SU-DHL-6 (cell line): Measurements from ENCODE around the gene LRRC43.

ENCODE experiments used
- H2AFZ ChIP-seq: fragments of 200-600 bp; sonication (generic); 2 replicates; pipeline ENCODE4 v1.6.1; 2014; ENCODE audit warnings: low read depth, mild to moderate bottlenecking, moderate library complexity, mixed read lengths, antibody characterized with exemption, low read length; ENCODE audit not compliant: severe bottlenecking
- H3F3A ChIP-seq: fragments of 200-600 bp; shearing (Covaris generic); 2 replicates; pipeline ENCODE4 v1.6.0; 2016; ENCODE audit warnings: antibody characterized with exemption, mild to moderate bottlenecking; ENCODE audit not compliant: insufficient read depth
- H3K27ac ChIP-seq: fragments of 200-600 bp; sonication (generic); 2 replicates; pipeline ENCODE4 v1.5.1; 2016; ENCODE audit warnings: low read depth, mild to moderate bottlenecking, low read length, moderate library complexity, mixed read lengths
- H3K27me3 ChIP-seq: fragments of 200-600 bp; sonication (generic), shearing (Covaris generic); 2 replicates; pipeline ENCODE4 v1.6.0; 2014; ENCODE audit warnings: mild to moderate bottlenecking, low read length
- H3K36me3 ChIP-seq: fragments of 200-600 bp; sonication (generic); 2 replicates; pipeline ENCODE4 v1.6.1; 2014; ENCODE audit warnings: mild to moderate bottlenecking, low read length, mixed read lengths
- H3K4me2 ChIP-seq: fragments of 300-600, 200-600 bp; shearing (Covaris generic), sonication (generic); 2 replicates; pipeline ENCODE4 v1.6.0; 2014; ENCODE audit warnings: low read length, low read depth, mild to moderate bottlenecking; ENCODE audit not compliant: poor library complexity, severe bottlenecking
- H3K4me3 ChIP-seq: fragments of 200-600 bp; sonication (generic); 2 replicates; pipeline ENCODE4 v1.5.1; 2014; ENCODE audit warnings: antibody characterized with exemption, low read length, mild to moderate bottlenecking, mixed read lengths; ENCODE audit not compliant: insufficient read depth, poor library complexity, severe bottlenecking
- H3K79me2 ChIP-seq: fragments of 200-600 bp; sonication (generic); 2 replicates; pipeline ENCODE4 v1.6.1; 2014; ENCODE audit warnings: mild to moderate bottlenecking, low read length, moderate library complexity; ENCODE audit not compliant: insufficient read depth
- H3K9ac ChIP-seq: fragments of 200-600 bp; sonication (generic); 2 replicates; pipeline ENCODE4 v1.7.0; 2014; ENCODE audit warnings: mild to moderate bottlenecking, low read length
- H3K9me2 ChIP-seq: fragments of 200-600 bp; sonication (generic); replicated peaks from 2 replicates; pipeline ENCODE4 v1.6.1; 2014; ENCODE audit warnings: low read length; ENCODE audit not compliant: insufficient read depth
- H3K9me3 ChIP-seq: fragments of 200-600 bp; sonication (generic); 2 replicates; pipeline ENCODE4 v1.6.1; 2014; ENCODE audit warnings: low read length, mixed read lengths; ENCODE audit not compliant: insufficient read depth
- H4K20me1 ChIP-seq: fragments of 200-600 bp; sonication (generic); 2 replicates; pipeline ENCODE4 v1.6.1; 2014; ENCODE audit warnings: low read depth, mild to moderate bottlenecking, antibody characterized with exemption, low read length, moderate library complexity, mixed read lengths
- CTCF ChIP-seq: fragments of 200-600 bp; sonication (generic); IDR thresholded peaks from one replicate; pipeline ENCODE4 v1.5.1; 2017; ENCODE audit warnings: antibody characterized with exemption, mild to moderate bottlenecking, low read length, moderate library complexity; ENCODE audit not compliant: insufficient read depth, poor library complexity, severe bottlenecking
- EZH2phosphoT487 ChIP-seq: fragments of 200-600 bp; sonication (generic), shearing (Covaris generic); conservative IDR thresholded peaks from 2 replicates; pipeline ENCODE4 v1.6.1; 2018; ENCODE audit warnings: mild to moderate bottlenecking, antibody characterized with exemption, low read length, moderate library complexity, mixed read lengths

The LRRC43 gene

GRCh38 chr12:122215771-122216170 is 32.8 kb downstream of the LRRC43 start:
- H3K27ac ChIP-seq, result no peak overlapping the region
- H3K27me3 ChIP-seq, result no peaks in the 10 kb centered on the region
- H3K4me3 ChIP-seq, result no peak overlapping the region
- H3F3A ChIP-seq, result 0 out of 2 replicates have a peak, but pooled peaks cover 2% of the 10 kb centered on the region
- peaks cover 8% of the 10 kb centered on the region; the same call in 1 of the 2 replicates for H3K79me2 ChIP-seq
- no peak overlapping the region for H3K4me2 ChIP-seq
- H2AFZ ChIP-seq, result no peak overlapping the region
- no peaks in the 10 kb centered on the region for H3K9me2 ChIP-seq
- H3K36me3 ChIP-seq, result peaks cover 28% of the 10 kb centered on the region
- no peaks in the 10 kb centered on the region for H3K9me3 ChIP-seq
- TF ChIP-seq EZH2phosphoT487 (no peak), CTCF (no peak)
- no peaks in the 10 kb centered on the region for H4K20me1 ChIP-seq
- no peak overlapping the region for H3K9ac ChIP-seq

DNA sequence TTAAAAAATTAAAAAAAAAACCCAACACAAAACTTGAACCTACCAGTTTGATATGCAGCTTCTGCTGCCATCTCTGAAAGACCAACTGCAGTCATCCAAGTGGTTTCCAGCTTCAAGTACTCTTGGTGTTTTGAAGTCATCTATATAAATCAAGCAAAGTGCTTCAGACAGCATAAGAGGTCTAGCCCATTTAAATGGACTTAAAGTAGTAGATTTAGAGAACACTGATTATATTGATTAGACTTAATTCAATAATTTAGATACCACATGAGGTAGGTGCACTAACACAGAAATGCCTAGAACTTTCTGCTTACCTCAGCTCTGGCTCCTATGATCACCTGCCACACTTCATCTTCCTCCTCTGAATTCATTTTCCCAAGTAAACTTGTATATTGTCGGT is 33.5 kb downstream of the LRRC43 start:
- Histone ChIP-seq H3K27ac (no peak overlapping the region), H3K9me2 (no peaks in the 10 kb centered on the region), H4K20me1 (no peaks in the 10 kb centered on the region; the same call in 1 of the 2 replicates), H3K4me2 (no peak overlapping the region), H3K36me3 (peaks cover 27% of the 10 kb centered on the region), H2AFZ (no peak overlapping the region), H3K79me2 (peaks cover 14% of the 10 kb centered on the region), H3K4me3 (no peak overlapping the region), H3K27me3 (no peaks in the 10 kb centered on the region), H3K9ac (no peak overlapping the region), H3K9me3 (no peaks in the 10 kb centered on the region), H3F3A (0 out of 2 replicates have a peak, but pooled peaks cover 5% of the 10 kb centered on the region)
- no peak for TF ChIP-seq EZH2phosphoT487
- no peak for TF ChIP-seq CTCF

DNA sequence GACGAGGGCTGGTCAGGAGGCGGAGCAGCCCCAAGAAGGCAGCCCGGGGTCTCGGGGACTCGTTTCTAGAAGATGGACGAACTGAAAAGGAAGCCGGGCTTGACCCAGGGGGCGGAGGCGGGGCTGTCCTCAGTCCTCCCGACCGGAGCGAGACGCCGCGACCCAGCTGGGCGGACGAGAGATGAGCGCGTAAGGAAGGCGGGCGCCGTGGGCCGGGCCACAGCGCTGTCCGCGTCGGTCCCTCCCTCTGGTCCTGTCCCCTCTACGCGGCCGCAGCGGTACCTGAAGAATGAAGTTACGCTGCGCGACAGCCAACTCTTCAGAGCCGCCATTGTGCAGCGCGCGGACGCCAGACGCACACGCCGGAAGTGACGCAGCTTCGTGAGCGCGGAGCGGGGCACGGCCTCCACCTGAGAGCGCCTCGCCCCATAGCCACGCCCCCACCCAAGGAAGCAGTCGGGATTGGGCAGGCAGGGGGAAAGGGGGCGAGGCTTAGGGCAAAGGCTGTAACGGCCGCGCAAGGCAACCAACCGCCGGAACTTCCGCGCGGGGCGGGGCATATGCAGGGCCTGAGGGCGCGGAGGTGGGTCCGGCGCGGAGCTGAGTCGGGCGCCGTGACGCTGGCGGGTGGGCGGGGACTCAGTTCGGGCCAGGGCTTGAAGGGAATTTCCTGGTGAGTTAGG is 42.9 kb downstream of the LRRC43 start, which contains the start of gene DIABLO:
TSS of gene DIABLO (minus strand) at position 370 of the 683 bp plus-strand sequence. CDS start at position 332, 38 bp downstream.
- Histone ChIP-seq H3K4me3 (peak within 1 kb of the TSS; percentile 88), H3K36me3 (no peaks in the 10 kb centered on the region), H3K79me2 (peaks cover 33% of the 10 kb centered on the region), H3K9me3 (no peaks in the 10 kb centered on the region), H3K9ac (peak within 1 kb of the TSS; percentile 76), H3K4me2 (peak within 1 kb of the TSS; percentile 81), H4K20me1 (no peaks in the 10 kb centered on the region; the same call in 1 of the 2 replicates), H3K27ac (peak within 1 kb of the TSS; percentile 70), H2AFZ (peak within 1 kb of the TSS; percentile 64), H3F3A (peaks cover 6% of the 10 kb centered on the region; the same call in 1 of the 2 replicates), H3K27me3 (no peaks in the 10 kb centered on the region), H3K9me2 (no peaks in the 10 kb centered on the region)
- TF ChIP-seq CTCF (no peak), EZH2phosphoT487 (no peak)
